Endothelial cell of umbilical vein (primary cell): ENCODE data around the gene NRP2. TPM values are rescaled to one million over a fixed set of nuclear protein-coding genes. Genes with fewer than 3 reads are reported as not detected.
A peak's percentile ranks its signal among the peaks of the same experiment; 100 is the strongest.

Experiments
- BruUV-seq: library from RNA; stranded (reverse); fragments of 400-500 nt; replicated peaks from 2 replicates; lab custom pipeline; 2021; lab: Mats Ljungman, UMichigan
- CTCF ChIA-PET: fragments of 300-600, 350-600 bp; sonication (Branson Sonifier 250); formaldehyde crosslinking; loops from one replicate; lab custom pipeline; 2021; ENCODE audit warnings: antibody characterized with exemption, inconsistent platforms; lab: Charles Lee
- POLR2A ChIA-PET: fragments of 300-600, 350-600 bp; sonication (Branson Sonifier 250); formaldehyde crosslinking; loops from one replicate; lab custom pipeline; 2021; ENCODE audit warnings: antibody characterized with exemption, inconsistent platforms; lab: Charles Lee
- DNase-seq: peaks from one replicate; pipeline ENCODE4 v3.0.0-alpha.2; 2011; ENCODE audit warnings: low read depth, low spot score
- FAIRE-seq: peaks from 2 replicates; lab custom pipeline; 2011; peaks lifted over from hg19 to GRCh38; lab: Jason Lieb, UNC
- H2AFZ ChIP-seq: 2 replicates; pipeline ENCODE4 v1.6.0; 2012; ENCODE audit warnings: low read depth, low read length, control low read depth, inconsistent platforms
- H3K27ac ChIP-seq: 2 replicates; pipeline ENCODE4 v1.5.1; 2011; ENCODE audit warnings: low read depth, mild to moderate bottlenecking, control low read depth, low read length, moderate library complexity; ENCODE audit not compliant: insufficient read depth
- H3K27me3 ChIP-seq, 2 experiments: 2 replicates each; pipeline versions ENCODE4 v1.6.0 to v1.6.1; 2011; ENCODE audit warnings: low read length in 2 of 2, mixed read lengths in 1 of 2; ENCODE audit not compliant: control insufficient read depth in 2 of 2, insufficient read depth in 2 of 2
- H3K36me3 ChIP-seq, 2 experiments: 2 replicates in 1 of 2; 3 replicates in 1 of 2; pipeline ENCODE4 v1.5.1; 2011; ENCODE audit warnings: low read length in 2 of 2, mild to moderate bottlenecking in 1 of 2, moderate library complexity in 1 of 2; ENCODE audit not compliant: control insufficient read depth in 2 of 2, insufficient read depth in 2 of 2; ENCODE audit errors: extremely low read depth in 1 of 2
- H3K4me1 ChIP-seq: 3 replicates; pipeline ENCODE4 v1.5.1; 2011; ENCODE audit warnings: mild to moderate bottlenecking, low read length; ENCODE audit not compliant: control insufficient read depth, insufficient read depth; ENCODE audit errors: extremely low read depth
- H3K4me2 ChIP-seq: 2 replicates; pipeline ENCODE4 v1.6.1; 2011; ENCODE audit warnings: low read length, control low read depth, mixed read lengths; ENCODE audit not compliant: insufficient read depth
- H3K4me3 ChIP-seq, 3 experiments: fragments of 200-600 bp in 1 of 3; sonication (generic), shearing (Covaris generic) in 1 of 3; replicated peaks in 1 of 3; 2 replicates each; pipeline ENCODE4 v1.5.1; 2011 to 2016; ENCODE audit warnings: control low read depth in 3 of 3, low read length in 3 of 3, mild to moderate bottlenecking in 2 of 3, inconsistent platforms in 1 of 3, low read depth in 1 of 3, moderate library complexity in 1 of 3; ENCODE audit not compliant: insufficient read depth in 1 of 3
- H3K79me2 ChIP-seq: 2 replicates; pipeline ENCODE4 v1.6.0; 2012; ENCODE audit warnings: low read length, inconsistent platforms; ENCODE audit not compliant: control insufficient read depth, insufficient read depth
- H3K9ac ChIP-seq: replicated peaks from 2 replicates; pipeline ENCODE3; 2011; ENCODE audit warnings: low read length, control low read depth; ENCODE audit not compliant: insufficient read depth; ENCODE audit errors: extremely low read depth
- H3K9me1 ChIP-seq: replicated peaks from 3 replicates; pipeline ENCODE4 v1.6.0; 2011; ENCODE audit warnings: mild to moderate bottlenecking, low read length; ENCODE audit not compliant: control insufficient read depth, insufficient read depth; ENCODE audit errors: extremely low read depth
- H3K9me3 ChIP-seq: replicated peaks from 2 replicates; pipeline ENCODE4 v1.5.1; 2012; ENCODE audit warnings: low read length, inconsistent platforms; ENCODE audit not compliant: control insufficient read depth, insufficient read depth
- H4K20me1 ChIP-seq: replicated peaks from 2 replicates; pipeline ENCODE3; 2011; ENCODE audit warnings: mild to moderate bottlenecking, low read length; ENCODE audit not compliant: control insufficient read depth, insufficient read depth; ENCODE audit errors: extremely low read depth
- CTCF ChIP-seq, 2 donors: IDR thresholded peaks; 1 replicate in 1 of 2; 2 replicates in 1 of 2; pipeline ENCODE4 v1.5.1; 2011; ENCODE audit warnings: low read length in 2 of 2, mild to moderate bottlenecking in 2 of 2, moderate library complexity in 2 of 2, control low read depth in 1 of 2, inconsistent platforms in 1 of 2, low read depth in 1 of 2; ENCODE audit not compliant: insufficient read depth in 1 of 2; ENCODE audit errors: extremely low read depth in 1 of 2
- FOS ChIP-seq: IDR thresholded peaks from 2 replicates; pipeline ENCODE4 v1.6.1; 2011; ENCODE audit warnings: mild to moderate bottlenecking, low read length, moderate library complexity, borderline replicate concordance; ENCODE audit not compliant: insufficient read depth
- GATA2 ChIP-seq: IDR thresholded peaks from 2 replicates; pipeline ENCODE4 v1.7.0; 2011; ENCODE audit warnings: low read depth, mild to moderate bottlenecking, moderate library complexity, mixed read lengths, low read length; ENCODE audit not compliant: insufficient read length, insufficient read depth
- MAX ChIP-seq: IDR thresholded peaks from 2 replicates; pipeline ENCODE4 v1.6.1; 2011; ENCODE audit not compliant: insufficient read depth, insufficient read length
- dilution Hi-C: fragments of 300-500 bp; cut with MboI; formaldehyde crosslinking; loops from one replicate; pipeline ENCODE4 v1.15.0; 2019; ENCODE audit warnings: low sequenced_read_pairs; ENCODE audit not compliant: extremely low pct_ligation_motif_present
- intact Hi-C: fragments of 100-400 bp; cut with micrococcal nuclease; formaldehyde crosslinking; loops from one replicate; pipeline ENCODE4 v1.10.0; 2022
- polyA plus RNA-seq, 4 experiments: library from polyadenylated mRNA; depleted of rRNA in 3 of 4; stranded (reverse) in 3 of 4; unstranded in 1 of 4; fragments of >200 nt; gene quantifications; 2 replicates each; pipeline versions ENCODE4 v1.2.1 to v1.2.3, GENCODE V29; 2011 to 2012; ENCODE audit warnings: missing spikeins in 1 of 4
- total RNA-seq: library from RNA; stranded (reverse); gene quantifications from 2 replicates; pipeline ENCODE4 v1.2.3, GENCODE V29; 2021

The NRP2 gene
- total and polyA plus RNA-seq, 2 donors (not counting 3 experiments of a cell fraction or from before 2014, with no cell fraction given): 160 to 240 TPM

DNA sequence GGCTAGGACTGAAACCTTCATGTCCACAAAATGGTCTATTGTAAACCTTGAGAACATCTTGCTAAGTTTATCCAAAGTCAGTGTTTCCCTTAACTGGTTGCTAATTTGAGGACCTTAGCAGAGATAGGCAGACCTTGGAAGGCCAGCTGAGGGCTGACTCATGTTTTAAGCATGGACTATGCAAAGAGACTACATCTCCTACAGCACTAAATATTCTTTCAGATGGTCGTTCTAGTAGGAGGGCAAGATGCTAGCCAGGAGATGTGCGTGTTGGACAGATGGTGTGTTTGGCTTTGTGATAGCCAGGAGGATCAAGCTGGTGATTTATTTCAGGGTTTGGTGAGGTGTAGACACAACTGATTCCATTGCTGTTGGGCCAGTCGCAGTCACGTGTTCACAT is 75.8 kb downstream of the NRP2 start:
- Histone ChIP-seq H3K27ac (peak overlapping the region; percentile 73), H3K36me3 (peaks cover 5 to 33% of the 10 kb centered on the region in 2 experiments), H2AFZ (no peak overlapping the region), H3K4me2 (peak overlapping the region; percentile 64), H3K9me3 (no peaks in the 10 kb centered on the region), H3K4me3 (no peak overlapping the region), H3K9ac (peak overlapping the region; percentile 34), H3K9me1 (no peaks in the 10 kb centered on the region), H3K79me2 (no peaks in the 10 kb centered on the region), H4K20me1 (no peaks in the 10 kb centered on the region), H3K27me3 (no peaks in the 10 kb centered on the region), H3K4me1 (peaks cover 29% of the 10 kb centered on the region)
- ChIA-PET POLR2A (interaction anchor here (1.1 kb wide), 1 partner anchor 76 kb away, joined by 3 read pairs; the partner anchor contains the start of gene NRP2), CTCF (interaction anchor here (0.6 to 1.6 kb wide), 7 partner anchors 23 to 1613 kb away, joined by 3 to 8 read pairs (median 3); no protein-coding TSS in a partner anchor)
- no TSS peak for BruUV-seq
- no peak for TF ChIP-seq FOS
- TF ChIP-seq MAX: no peak
- no peak for TF ChIP-seq CTCF (IDR thresholded peaks at IDR 0.05; ENCODE audit: extremely low read depth in 1 of 2, insufficient read depth in 1 of 2, low read depth in 1 of 2, low read length in 2 of 2)
- no peak for TF ChIP-seq GATA2
- peak; percentile 73 for DNase-seq
- FAIRE-seq: peak; percentile 82
- dilution Hi-C loops (no loop called here), intact Hi-C loops (loop anchor here (2.0 kb wide), 1 partner anchor 49 kb away; no protein-coding TSS in a partner anchor)
